Measurements from ENCODE around the gene GCN1. TPM values are rescaled to one million over a fixed set of nuclear protein-coding genes. Genes with fewer than 3 reads are reported as not detected.
A peak's percentile ranks its signal among the peaks of the same experiment; 100 is the strongest.

GCN1 gene
- total RNA-seq, 2 experiments from 2014 or later: 126 to 151 TPM

- CTCF ChIA-PET: interaction anchor here (0.5 to 15.1 kb wide), 30 partner anchors 9 to 191 kb away, joined by 3 to 768 read pairs (median 5); partner anchors contain the start of genes PXN, RAB35, RNU4-1 and RNU4-2
- H3K4me3 Mint-ChIP-seq: no peak overlapping the region
- no peak overlapping the region for H3K27ac Mint-ChIP-seq
- no peak for DNase-seq
- no peaks in the 10 kb centered on the region for H3K9me3 Mint-ChIP-seq (ENCODE audit: low read depth)
- H3K36me3 Mint-ChIP-seq: peaks cover 9% of the 10 kb centered on the region
- no peak for ATAC-seq
- peaks cover 68% of the 10 kb centered on the region for H3K4me1 Mint-ChIP-seq
- no peaks in the 10 kb centered on the region for H3K27me3 Mint-ChIP-seq
Observed at GRCh38 chr12:120227233-120228040, 32.9 kb upstream of the GCN1 start.

DNA sequence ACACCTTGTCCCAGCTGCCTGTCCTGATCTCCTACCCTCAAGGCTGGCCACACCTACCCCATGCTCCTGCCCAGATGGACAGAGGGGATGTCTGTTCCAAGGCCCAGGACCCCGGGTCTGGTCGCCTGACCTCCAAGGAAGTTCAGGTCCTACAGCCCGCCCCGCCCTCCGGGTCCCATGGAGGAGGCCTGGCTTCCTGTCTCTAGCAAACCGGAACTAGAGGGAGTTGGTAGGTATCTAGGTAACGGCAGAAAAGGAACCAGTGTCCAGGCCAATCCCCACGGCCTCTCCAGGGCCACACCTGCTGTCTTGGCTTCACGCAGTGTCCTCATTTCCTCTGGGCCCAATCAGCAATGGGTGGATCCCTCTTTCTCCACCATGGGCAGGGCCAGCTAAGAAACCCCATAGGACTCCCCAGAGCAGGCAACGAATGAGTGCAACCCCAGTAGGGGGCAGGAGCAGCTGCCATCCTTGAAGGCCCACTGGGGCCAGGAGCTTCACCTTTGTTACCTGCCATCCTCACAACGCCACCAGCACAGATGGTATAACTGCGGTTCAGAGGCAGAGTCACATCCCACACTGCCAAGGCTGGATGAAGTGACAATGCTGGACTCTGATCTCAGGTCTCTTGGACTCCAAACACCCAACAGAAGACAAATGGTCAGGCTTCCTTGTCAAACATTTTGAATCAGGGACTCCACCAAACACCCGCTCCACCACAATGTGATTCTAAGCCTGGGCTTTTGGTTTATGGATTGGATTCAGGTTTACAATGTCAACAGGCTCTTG is 31.5 kb upstream of the GCN1 start:
- peak overlapping the region; percentile 55 for H3K4me3 Mint-ChIP-seq
- H3K4me1 Mint-ChIP-seq: peaks cover 54% of the 10 kb centered on the region
- no peaks in the 10 kb centered on the region for H3K9me3 Mint-ChIP-seq (ENCODE audit: low read depth)
- peak; percentile 46 for DNase-seq
- H3K27me3 Mint-ChIP-seq: no peaks in the 10 kb centered on the region
- peaks cover 6% of the 10 kb centered on the region for H3K36me3 Mint-ChIP-seq
- peak; percentile 18 for ATAC-seq
- H3K27ac Mint-ChIP-seq: peak overlapping the region; percentile 79
- CTCF ChIA-PET: interaction anchor here (0.8 to 15.1 kb wide), 7 partner anchors 21 to 100 kb away, joined by 3 to 768 read pairs (median 5); partner anchors contain the start of genes PXN, RNU4-2, RPLP0 and SIRT4

DNA sequence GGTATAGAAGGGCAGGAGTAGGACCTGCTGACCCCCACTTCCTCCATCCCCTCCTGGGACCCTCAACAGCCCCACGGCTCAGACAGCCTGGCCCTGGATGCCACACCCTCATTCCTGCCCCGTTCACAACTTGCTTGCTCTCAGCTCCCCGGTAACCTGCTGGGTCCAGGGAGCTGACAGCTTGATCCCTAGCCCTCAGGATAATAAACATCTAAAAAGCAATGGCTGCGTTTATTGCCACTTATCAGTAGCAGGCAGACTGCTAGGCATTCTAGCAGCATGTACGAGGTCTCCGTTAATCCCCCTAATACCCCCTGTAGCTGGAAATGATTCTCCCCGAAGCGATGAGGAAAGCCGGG is 30.7 kb upstream of the GCN1 start:
- no peak for ATAC-seq
- Mint-ChIP-seq H3K27me3 (no peaks in the 10 kb centered on the region), H3K9me3 (ENCODE audit: low read depth) (no peaks in the 10 kb centered on the region), H3K36me3 (peaks cover 8% of the 10 kb centered on the region), H3K27ac (peak overlapping the region; percentile 79), H3K4me3 (no peak overlapping the region), H3K4me1 (peaks cover 46% of the 10 kb centered on the region)
- CTCF ChIA-PET: interaction anchor here (1.4 to 15.1 kb wide), 3 partner anchors 20 to 65 kb away, joined by 4 to 768 read pairs (median 94); partner anchors contain the start of genes PXN and RPLP0
- DNase-seq: no peak

DNA sequence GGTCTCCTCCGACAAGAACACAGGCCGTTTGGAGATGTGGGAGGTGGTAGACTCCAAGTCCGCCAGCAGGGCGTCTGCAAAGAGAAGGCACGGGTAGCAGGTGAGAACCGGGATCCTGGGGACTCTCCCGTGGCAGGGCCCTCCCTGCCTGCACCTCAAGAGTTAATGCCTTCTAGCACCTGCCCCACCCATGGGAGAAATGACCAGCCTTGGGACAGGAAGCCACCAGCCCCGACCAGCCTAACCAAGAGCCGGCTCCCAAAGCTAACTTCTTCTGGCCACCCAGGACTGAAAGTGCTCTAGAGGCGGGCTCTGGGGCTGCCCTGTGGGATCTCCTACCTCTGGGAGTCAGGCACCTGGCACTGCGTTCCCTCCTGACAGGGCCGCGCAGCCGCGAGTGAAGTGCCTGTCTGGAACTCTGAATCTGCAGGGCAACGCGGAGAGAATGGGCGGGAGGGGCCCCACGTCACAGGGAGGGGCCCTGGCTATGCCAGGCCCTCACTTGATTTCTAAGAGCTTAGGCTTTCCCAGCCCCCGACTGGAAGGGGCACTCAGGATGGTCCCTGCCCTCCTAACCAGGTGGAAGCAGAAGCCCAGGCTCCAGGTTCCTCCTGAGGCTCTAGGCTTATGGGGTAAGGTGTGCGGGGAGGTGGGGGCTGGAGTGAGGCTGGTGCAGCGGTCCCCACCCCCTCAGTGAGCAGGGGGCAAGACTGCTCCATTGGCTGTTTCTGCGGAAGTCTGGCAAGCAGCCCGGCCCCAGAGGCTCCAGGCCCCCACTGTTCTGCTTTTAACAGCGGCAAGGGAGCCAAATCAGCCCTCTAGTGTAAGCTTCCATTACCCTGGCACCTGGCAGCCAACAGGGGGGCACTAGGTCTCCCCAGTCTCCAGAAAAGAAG is 30.0 kb upstream of the GCN1 start:
- H3K36me3 Mint-ChIP-seq: peaks cover 10% of the 10 kb centered on the region
- peak overlapping the region; percentile 15 for H3K27ac Mint-ChIP-seq
- no peak for ATAC-seq
- DNase-seq: no peak
- H3K9me3 Mint-ChIP-seq (ENCODE audit: low read depth): no peaks in the 10 kb centered on the region
- H3K4me3 Mint-ChIP-seq: no peak overlapping the region
- H3K4me1 Mint-ChIP-seq: peaks cover 40% of the 10 kb centered on the region
- no peaks in the 10 kb centered on the region for H3K27me3 Mint-ChIP-seq
- CTCF ChIA-PET: interaction anchor here (6.0 to 15.1 kb wide), 2 partner anchors 19 to 35 kb away, joined by 94 to 768 read pairs; partner anchors contain the start of genes PXN and RPLP0

GRCh38 chr12:120223458-120224303 is 29.2 kb upstream of the GCN1 start:
- H3K36me3 Mint-ChIP-seq: peaks cover 13% of the 10 kb centered on the region
- peaks cover 31% of the 10 kb centered on the region for H3K4me1 Mint-ChIP-seq
- DNase-seq (no peak), ATAC-seq (no peak)
- H3K4me3 Mint-ChIP-seq: no peak overlapping the region
- CTCF ChIA-PET: interaction anchor here (0.9 to 15.1 kb wide), 3 partner anchors 19 to 79 kb away, joined by 4 to 768 read pairs (median 94); partner anchors contain the start of genes PXN, RPLP0 and SIRT4
- H3K27me3 Mint-ChIP-seq: no peaks in the 10 kb centered on the region
- H3K9me3 Mint-ChIP-seq (ENCODE audit: low read depth): no peaks in the 10 kb centered on the region
- no peak overlapping the region for H3K27ac Mint-ChIP-seq

DNA sequence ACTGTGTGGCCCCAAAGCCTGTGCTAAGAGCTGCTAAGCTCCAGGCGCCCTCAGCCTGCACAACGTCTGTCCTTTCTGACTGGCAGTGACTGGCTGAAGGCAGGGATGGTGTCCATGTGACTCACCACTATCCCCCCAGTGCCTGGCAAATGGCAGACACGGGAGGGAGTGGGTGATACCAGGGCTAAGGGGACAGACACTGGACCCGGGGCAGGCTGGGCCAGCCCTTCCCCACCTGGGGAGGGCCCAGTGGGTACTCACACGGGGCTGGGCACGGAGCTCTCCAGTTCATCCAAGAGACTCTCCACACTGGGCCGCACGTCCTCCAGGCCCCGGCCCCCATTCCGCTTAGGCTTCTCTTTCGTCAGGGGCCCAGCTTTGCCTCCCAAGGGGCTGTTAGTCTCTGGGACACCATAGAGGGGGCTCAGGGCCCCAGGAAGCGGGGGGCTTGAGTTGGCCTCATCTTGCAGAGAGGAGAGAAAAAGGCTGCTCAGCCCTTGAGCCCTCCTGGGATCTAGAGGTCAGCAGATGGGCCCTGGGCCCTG is 27.8 kb upstream of the GCN1 start:
- no peak overlapping the region for H3K27ac Mint-ChIP-seq
- H3K27me3 Mint-ChIP-seq: no peaks in the 10 kb centered on the region
- H3K9me3 Mint-ChIP-seq (ENCODE audit: low read depth): no peaks in the 10 kb centered on the region
- ATAC-seq (no peak), DNase-seq (no peak)
- CTCF ChIA-PET: interaction anchor here (1.1 to 15.1 kb wide), 2 partner anchors 21 to 37 kb away, joined by 5 to 768 read pairs; partner anchors contain the start of genes PXN and RPLP0
- peaks cover 11% of the 10 kb centered on the region for H3K36me3 Mint-ChIP-seq
- peaks cover 18% of the 10 kb centered on the region for H3K4me1 Mint-ChIP-seq
- H3K4me3 Mint-ChIP-seq: no peak overlapping the region

GRCh38 chr12:120221576-120221900 is 27.0 kb upstream of the GCN1 start:
- no peak overlapping the region for H3K4me3 Mint-ChIP-seq
- H3K4me1 Mint-ChIP-seq: peaks cover 14% of the 10 kb centered on the region
- no peaks in the 10 kb centered on the region for H3K27me3 Mint-ChIP-seq
- peaks cover 11% of the 10 kb centered on the region for H3K36me3 Mint-ChIP-seq
- DNase-seq (no peak), ATAC-seq (no peak)
- CTCF ChIA-PET: interaction anchor here (15.1 kb wide), 1 partner anchor 38 kb away, joined by 768 read pairs; the partner anchor contains the start of gene PXN
- no peaks in the 10 kb centered on the region for H3K9me3 Mint-ChIP-seq (ENCODE audit: low read depth)
- H3K27ac Mint-ChIP-seq: no peak overlapping the region

DNA sequence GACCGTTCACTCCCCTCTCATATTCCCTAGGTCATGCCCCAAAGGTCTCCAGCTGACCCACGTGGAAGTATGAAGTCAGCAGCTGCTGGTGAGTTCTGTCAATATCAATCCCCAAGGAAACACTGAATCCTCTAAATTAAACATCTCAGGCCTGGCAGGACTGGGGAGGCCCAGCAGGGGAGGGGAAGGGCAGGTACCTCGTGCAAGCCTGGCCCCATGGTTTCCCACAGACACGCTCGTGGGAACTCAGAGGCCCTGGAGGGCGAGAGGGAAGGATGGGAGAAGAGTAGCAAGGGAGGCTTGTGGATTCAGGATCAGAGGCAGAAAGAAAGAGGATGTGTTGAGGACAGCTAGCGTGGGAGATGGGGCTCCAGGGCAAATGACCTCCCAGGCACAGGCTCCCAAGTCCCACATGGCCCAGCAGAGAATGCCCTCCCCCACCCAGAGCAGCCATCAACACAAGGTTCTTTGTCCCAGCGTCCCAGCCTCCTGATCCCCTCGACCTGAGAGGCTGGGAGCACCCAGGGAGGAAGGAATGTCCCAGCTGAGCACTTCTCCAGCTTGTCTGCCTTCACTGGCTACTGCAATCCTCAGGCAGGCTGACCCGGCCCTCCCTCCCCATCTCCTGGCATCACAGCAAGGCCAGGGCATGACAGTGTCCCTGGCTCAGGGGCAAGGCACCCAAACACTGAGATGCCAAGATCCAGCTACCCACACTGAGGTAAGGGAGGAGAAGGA is 26.5 kb upstream of the GCN1 start:
- Mint-ChIP-seq H3K9me3 (ENCODE audit: low read depth) (no peaks in the 10 kb centered on the region), H3K4me3 (no peak overlapping the region), H3K27me3 (no peaks in the 10 kb centered on the region), H3K4me1 (peaks cover 9% of the 10 kb centered on the region), H3K36me3 (peaks cover 11% of the 10 kb centered on the region), H3K27ac (peak overlapping the region; percentile 24)
- DNase-seq: no peak
- ATAC-seq: no peak
- CTCF ChIA-PET: interaction anchor here (4.2 to 15.1 kb wide), 2 partner anchors 8 to 38 kb away, joined by 20 to 768 read pairs; partner anchors contain the start of gene PXN

GRCh38 chr12:120218680-120219606 is 24.4 kb upstream of the GCN1 start:
- no peak for DNase-seq
- H3K4me3 Mint-ChIP-seq: no peak overlapping the region
- ATAC-seq: no peak
- H3K27me3 Mint-ChIP-seq: no peaks in the 10 kb centered on the region
- no peaks in the 10 kb centered on the region for H3K4me1 Mint-ChIP-seq
- H3K36me3 Mint-ChIP-seq: peaks cover 11% of the 10 kb centered on the region
- no peaks in the 10 kb centered on the region for H3K9me3 Mint-ChIP-seq (ENCODE audit: low read depth)
- no peak overlapping the region for H3K27ac Mint-ChIP-seq
- CTCF ChIA-PET: interaction anchor here (0.6 to 15.1 kb wide), 5 partner anchors 10 to 40 kb away, joined by 3 to 768 read pairs (median 7); partner anchors contain the start of genes PXN and RPLP0

DNA sequence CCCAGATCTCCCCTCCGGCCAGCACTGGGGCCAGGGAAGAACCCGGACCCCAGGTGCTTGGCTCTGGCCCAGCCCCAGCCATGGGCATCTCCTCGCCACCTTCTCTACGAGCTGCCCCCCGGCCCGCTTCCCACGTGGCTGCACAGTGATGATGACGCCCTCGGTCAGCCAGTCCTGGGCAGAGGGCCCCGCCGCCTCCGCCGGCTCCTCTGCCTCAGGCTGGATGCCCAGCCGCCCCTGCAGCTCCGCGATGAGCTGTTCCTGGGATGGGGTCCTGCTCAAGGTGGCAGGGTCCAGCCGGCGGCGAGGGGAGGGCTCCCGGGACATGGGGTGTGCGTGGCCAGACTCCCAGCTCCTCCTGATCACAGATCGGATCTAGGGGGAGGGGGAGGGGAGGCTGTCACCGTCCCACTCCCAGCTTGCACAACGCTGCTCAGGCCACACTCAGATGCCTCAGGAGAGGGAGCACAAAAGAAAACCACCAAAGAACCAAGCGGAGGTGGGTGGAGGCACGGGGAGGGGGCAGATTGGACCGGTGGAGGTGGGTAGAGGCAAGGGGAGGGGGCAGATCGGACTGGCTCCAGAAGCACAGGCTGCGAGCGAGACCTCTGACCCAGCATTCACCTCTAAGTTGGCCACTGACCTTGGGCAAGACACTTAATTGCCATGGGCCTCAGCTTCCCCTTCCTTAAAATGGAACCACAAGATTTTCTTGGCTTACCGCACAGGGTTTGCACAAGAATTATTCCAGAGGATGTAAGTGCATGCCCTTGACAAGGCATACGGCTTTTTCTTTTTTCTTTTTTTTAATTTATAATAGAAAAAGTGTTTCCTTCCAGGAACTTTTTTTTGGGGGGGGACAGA is 22.5 kb upstream of the GCN1 start:
- peaks cover 15% of the 10 kb centered on the region for H3K36me3 Mint-ChIP-seq
- no peaks in the 10 kb centered on the region for H3K4me1 Mint-ChIP-seq
- H3K27me3 Mint-ChIP-seq: no peaks in the 10 kb centered on the region
- no peak for DNase-seq
- no peak for ATAC-seq
- no peak overlapping the region for H3K27ac Mint-ChIP-seq
- no peaks in the 10 kb centered on the region for H3K9me3 Mint-ChIP-seq (ENCODE audit: low read depth)
- no peak overlapping the region for H3K4me3 Mint-ChIP-seq
- CTCF ChIA-PET: interaction anchor here (0.7 to 4.2 kb wide), 6 partner anchors 12 to 755 kb away, joined by 3 to 20 read pairs (median 4); partner anchors contain the start of genes PXN and RPLP0
